ENCODE data around the gene MXRA8.

DNA sequence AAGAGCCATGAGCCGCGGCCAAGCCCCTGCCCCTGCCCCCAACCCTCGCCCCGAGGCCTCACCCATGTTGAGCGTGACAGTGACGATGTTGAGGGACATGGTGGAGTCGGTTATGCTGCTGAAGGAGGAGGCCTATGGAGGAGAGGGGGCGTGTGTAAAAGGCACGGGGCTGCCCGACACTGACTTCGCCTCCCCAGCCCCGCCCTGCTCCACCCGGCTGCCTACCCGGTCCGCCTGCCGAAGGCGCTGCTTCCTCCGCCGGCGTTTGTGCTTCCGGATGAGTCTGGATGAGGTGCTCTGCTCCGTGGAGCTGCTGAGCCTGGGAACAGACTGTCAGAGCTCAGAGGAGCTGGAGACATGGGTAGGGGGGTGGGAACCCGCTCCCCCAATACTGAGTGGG, 18.2 kb downstream of the MXRA8 start:
- TF ChIP-seq ARNT (IDR thresholded peaks at IDR 0.05) (no peak), FOXM1 (IDR thresholded peaks at IDR 0.05; ENCODE audit: borderline replicate concordance) (no peak), SP1 (IDR thresholded peaks at IDR 0.05) (no peak), BHLHE40 (IDR thresholded peaks at IDR 0.05; ENCODE audit: borderline replicate concordance) (no peak), ZNF384 (IDR thresholded peaks at IDR 0.05) (no peak)

All from HEK293T (cell line).